ENCODE measurements around the gene ACTR5. TPM values are rescaled to one million over a fixed set of nuclear protein-coding genes. Genes with fewer than 3 reads are reported as not detected.

ACTR5 gene
- total RNA-seq, 1 experiment from 2014 or later: 4.5 TPM

- Histone ChIP-seq H3K27ac (ENCODE audit: low read length) (no peak overlapping the region), H3K9me2 (replicated peaks; ENCODE audit: insufficient read depth, low read length) (no peaks in the 10 kb centered on the region), H3K79me2 (ENCODE audit: low read length) (no peaks in the 10 kb centered on the region), H4K20me1 (ENCODE audit: insufficient read depth, low read depth, low read length) (no peaks in the 10 kb centered on the region), H3K4me2 (ENCODE audit: low read depth, low read length, poor library complexity, severe bottlenecking) (no peak overlapping the region), H2AFZ (ENCODE audit: low read length) (no peak overlapping the region), H3K27me3 (ENCODE audit: low read length) (no peaks in the 10 kb centered on the region), H3K36me3 (ENCODE audit: insufficient read depth, low read length) (no peaks in the 10 kb centered on the region), H3K9ac (ENCODE audit: low read length) (no peak overlapping the region), H3K9me3 (ENCODE audit: low read length) (no peaks in the 10 kb centered on the region), H3K4me3 (ENCODE audit: low read length) (no peak overlapping the region), H3K4me1 (ENCODE audit: low read length) (peaks cover 6% of the 10 kb centered on the region)
- DNase-seq: no peak
Observed at GRCh38 chr20:38731738-38732113, 16.5 kb upstream of the ACTR5 start.

GRCh38 chr20:38732981-38733380 lies 15.3 kb upstream of the ACTR5 start:
- H3K4me1 ChIP-seq (ENCODE audit: low read length): peaks cover 6% of the 10 kb centered on the region
- H3K36me3 ChIP-seq (ENCODE audit: insufficient read depth, low read length): no peaks in the 10 kb centered on the region
- no peak for DNase-seq
- no peak overlapping the region for H3K27ac ChIP-seq (ENCODE audit: low read length)
- no peaks in the 10 kb centered on the region for H3K9me2 ChIP-seq (replicated peaks; ENCODE audit: insufficient read depth, low read length)
- no peaks in the 10 kb centered on the region for H3K27me3 ChIP-seq (ENCODE audit: low read length)
- no peak overlapping the region for H3K4me3 ChIP-seq (ENCODE audit: low read length)
- H3K9ac ChIP-seq (ENCODE audit: low read length): no peak overlapping the region
- no peak overlapping the region for H2AFZ ChIP-seq (ENCODE audit: low read length)
- H3K4me2 ChIP-seq (ENCODE audit: low read depth, low read length, poor library complexity, severe bottlenecking): no peak overlapping the region
- no peaks in the 10 kb centered on the region for H4K20me1 ChIP-seq (ENCODE audit: insufficient read depth, low read depth, low read length)
- no peaks in the 10 kb centered on the region for H3K79me2 ChIP-seq (ENCODE audit: low read length)
- H3K9me3 ChIP-seq (ENCODE audit: low read length): no peaks in the 10 kb centered on the region

GRCh38 chr20:38735172-38735571 lies 13.1 kb upstream of the ACTR5 start:
- Histone ChIP-seq H3K4me3 (ENCODE audit: low read length) (no peak overlapping the region), H3K27ac (ENCODE audit: low read length) (no peak overlapping the region), H3K9ac (ENCODE audit: low read length) (no peak overlapping the region), H3K27me3 (ENCODE audit: low read length) (no peaks in the 10 kb centered on the region), H3K4me2 (ENCODE audit: low read depth, low read length, poor library complexity, severe bottlenecking) (no peak overlapping the region), H3K9me2 (replicated peaks; ENCODE audit: insufficient read depth, low read length) (no peaks in the 10 kb centered on the region), H3K9me3 (ENCODE audit: low read length) (no peaks in the 10 kb centered on the region), H4K20me1 (ENCODE audit: insufficient read depth, low read depth, low read length) (no peaks in the 10 kb centered on the region), H3K79me2 (ENCODE audit: low read length) (no peaks in the 10 kb centered on the region), H2AFZ (ENCODE audit: low read length) (no peak overlapping the region), H3K4me1 (ENCODE audit: low read length) (peaks cover 6% of the 10 kb centered on the region), H3K36me3 (ENCODE audit: insufficient read depth, low read length) (no peaks in the 10 kb centered on the region)
- no peak for DNase-seq

GRCh38 chr20:38737887-38738286 lies 10.4 kb upstream of the ACTR5 start:
- H3K79me2 ChIP-seq (ENCODE audit: low read length): no peaks in the 10 kb centered on the region
- H3K4me3 ChIP-seq (ENCODE audit: low read length): no peak overlapping the region
- no peaks in the 10 kb centered on the region; the same call in 1 of the 2 replicates for H3K27me3 ChIP-seq (ENCODE audit: low read length)
- no peaks in the 10 kb centered on the region for H4K20me1 ChIP-seq (ENCODE audit: insufficient read depth, low read depth, low read length)
- no peak for DNase-seq
- no peaks in the 10 kb centered on the region for H3K9me3 ChIP-seq (ENCODE audit: low read length)
- no peaks in the 10 kb centered on the region for H3K9me2 ChIP-seq (replicated peaks; ENCODE audit: insufficient read depth, low read length)
- no peak overlapping the region for H3K27ac ChIP-seq (ENCODE audit: low read length)
- no peak overlapping the region for H2AFZ ChIP-seq (ENCODE audit: low read length)
- H3K36me3 ChIP-seq (ENCODE audit: insufficient read depth, low read length): no peaks in the 10 kb centered on the region
- H3K4me2 ChIP-seq (ENCODE audit: low read depth, low read length, poor library complexity, severe bottlenecking): no peak overlapping the region
- no peak overlapping the region for H3K9ac ChIP-seq (ENCODE audit: low read length)
- no peaks in the 10 kb centered on the region for H3K4me1 ChIP-seq (ENCODE audit: low read length)

GRCh38 chr20:38745757-38746156 lies 2.5 kb upstream of the ACTR5 start:
- H3K79me2 ChIP-seq (ENCODE audit: low read length): peaks cover 20% of the 10 kb centered on the region
- no peaks in the 10 kb centered on the region for H3K9me2 ChIP-seq (replicated peaks; ENCODE audit: insufficient read depth, low read length)
- H2AFZ ChIP-seq (ENCODE audit: low read length): no peak overlapping the region; the same call in 1 of the 2 replicates
- no peaks in the 10 kb centered on the region for H3K36me3 ChIP-seq (ENCODE audit: insufficient read depth, low read length)
- no peak overlapping the region for H3K4me2 ChIP-seq (ENCODE audit: low read depth, low read length, poor library complexity, severe bottlenecking)
- H3K27me3 ChIP-seq (ENCODE audit: low read length): no peaks in the 10 kb centered on the region
- H3K9ac ChIP-seq (ENCODE audit: low read length): no peak overlapping the region
- H3K4me1 ChIP-seq (ENCODE audit: low read length): peaks cover 22% of the 10 kb centered on the region
- H3K27ac ChIP-seq (ENCODE audit: low read length): no peak overlapping the region
- no peak overlapping the region for H3K4me3 ChIP-seq (ENCODE audit: low read length)
- H3K9me3 ChIP-seq (ENCODE audit: low read length): no peaks in the 10 kb centered on the region
- peak; percentile 59 for DNase-seq
- H4K20me1 ChIP-seq (ENCODE audit: insufficient read depth, low read depth, low read length): no peaks in the 10 kb centered on the region

GRCh38 chr20:38747495-38748096 lies 664 bp upstream of the ACTR5 start:
- DNase-seq: peak; percentile 43
- no peaks in the 10 kb centered on the region for H3K27me3 ChIP-seq (ENCODE audit: low read length)
- no peak overlapping the region for H3K27ac ChIP-seq (ENCODE audit: low read length)
- H3K9me3 ChIP-seq (ENCODE audit: low read length): no peaks in the 10 kb centered on the region
- H3K9ac ChIP-seq (ENCODE audit: low read length): peak overlapping the region; percentile 69
- peaks cover 22% of the 10 kb centered on the region for H3K4me1 ChIP-seq (ENCODE audit: low read length)
- H3K36me3 ChIP-seq (ENCODE audit: insufficient read depth, low read length): peaks cover 7% of the 10 kb centered on the region; the same call in 1 of the 2 replicates
- H3K4me2 ChIP-seq (ENCODE audit: low read depth, low read length, poor library complexity, severe bottlenecking): peak overlapping the region; percentile 94
- H3K9me2 ChIP-seq (replicated peaks; ENCODE audit: insufficient read depth, low read length): no peaks in the 10 kb centered on the region
- H3K4me3 ChIP-seq (ENCODE audit: low read length): peak overlapping the region; percentile 95
- H3K79me2 ChIP-seq (ENCODE audit: low read length): peaks cover 29% of the 10 kb centered on the region
- H2AFZ ChIP-seq (ENCODE audit: low read length): peak overlapping the region; percentile 99
- no peaks in the 10 kb centered on the region for H4K20me1 ChIP-seq (ENCODE audit: insufficient read depth, low read depth, low read length)

- Histone ChIP-seq H3K4me3 (ENCODE audit: low read length) (peak overlapping the region; percentile 95), H3K9me3 (ENCODE audit: low read length) (no peaks in the 10 kb centered on the region), H3K27me3 (ENCODE audit: low read length) (no peaks in the 10 kb centered on the region), H3K4me2 (ENCODE audit: low read depth, low read length, poor library complexity, severe bottlenecking) (peak overlapping the region; percentile 94), H3K9me2 (replicated peaks; ENCODE audit: insufficient read depth, low read length) (no peaks in the 10 kb centered on the region), H3K9ac (ENCODE audit: low read length) (peak overlapping the region; percentile 92), H3K27ac (ENCODE audit: low read length) (no peak overlapping the region), H3K36me3 (ENCODE audit: insufficient read depth, low read length) (peaks cover 14% of the 10 kb centered on the region; the same call in 1 of the 2 replicates), H3K79me2 (ENCODE audit: low read length) (peaks cover 33% of the 10 kb centered on the region), H4K20me1 (ENCODE audit: insufficient read depth, low read depth, low read length) (no peaks in the 10 kb centered on the region), H2AFZ (ENCODE audit: low read length) (peak overlapping the region; percentile 99), H3K4me1 (ENCODE audit: low read length) (peaks cover 22% of the 10 kb centered on the region)
- peak; percentile 70 for DNase-seq
Observed at GRCh38 chr20:38748861-38749149, 545 bp downstream of the ACTR5 start.

GRCh38 chr20:38751360-38751976 lies 3.2 kb downstream of the ACTR5 start:
- no peak overlapping the region for H3K4me2 ChIP-seq (ENCODE audit: low read depth, low read length, poor library complexity, severe bottlenecking)
- no peak overlapping the region for H3K9ac ChIP-seq (ENCODE audit: low read length)
- H3K79me2 ChIP-seq (ENCODE audit: low read length): peaks cover 33% of the 10 kb centered on the region
- no peak overlapping the region for H3K4me3 ChIP-seq (ENCODE audit: low read length)
- H3K9me3 ChIP-seq (ENCODE audit: low read length): no peaks in the 10 kb centered on the region
- DNase-seq: peak; percentile 73
- peaks cover 22% of the 10 kb centered on the region; the same call in 1 of the 2 replicates for H3K36me3 ChIP-seq (ENCODE audit: insufficient read depth, low read length)
- peaks cover 22% of the 10 kb centered on the region for H3K4me1 ChIP-seq (ENCODE audit: low read length)
- no peaks in the 10 kb centered on the region for H3K27me3 ChIP-seq (ENCODE audit: low read length)
- H3K9me2 ChIP-seq (replicated peaks; ENCODE audit: insufficient read depth, low read length): no peaks in the 10 kb centered on the region
- no peaks in the 10 kb centered on the region for H4K20me1 ChIP-seq (ENCODE audit: insufficient read depth, low read depth, low read length)
- no peak overlapping the region for H3K27ac ChIP-seq (ENCODE audit: low read length)
- H2AFZ ChIP-seq (ENCODE audit: low read length): no peak overlapping the region

Measured in Karpas-422 (cell line).